OCI-LY1 (cell line): Measurements from ENCODE around the gene OXCT2.
"Not testable (repeated sequence)": the region's sequence is repeated elsewhere in the genome, so short reads cannot be mapped to it uniquely, and the experiment has no call there.

Experiments used
- EZH2 ChIP-seq: fragments of 200-600 bp; sonication (generic), shearing (Covaris generic); IDR thresholded peaks from 2 replicates; pipeline ENCODE4 v1.8.0; 2017; ENCODE audit warnings: borderline replicate concordance, mixed run types, mild to moderate bottlenecking, antibody characterized with exemption, low read length, moderate library complexity, mixed read lengths
- TF ChIP-seq, protein P1 (sequence below): fragments of 200-600 bp; sonication (generic), shearing (Covaris generic); IDR thresholded peaks from 2 replicates; pipeline ENCODE4 v1.5.1; 2017; ENCODE audit warnings: mild to moderate bottlenecking, antibody characterized with exemption, low read length, moderate library complexity, mixed read lengths

DNA sequence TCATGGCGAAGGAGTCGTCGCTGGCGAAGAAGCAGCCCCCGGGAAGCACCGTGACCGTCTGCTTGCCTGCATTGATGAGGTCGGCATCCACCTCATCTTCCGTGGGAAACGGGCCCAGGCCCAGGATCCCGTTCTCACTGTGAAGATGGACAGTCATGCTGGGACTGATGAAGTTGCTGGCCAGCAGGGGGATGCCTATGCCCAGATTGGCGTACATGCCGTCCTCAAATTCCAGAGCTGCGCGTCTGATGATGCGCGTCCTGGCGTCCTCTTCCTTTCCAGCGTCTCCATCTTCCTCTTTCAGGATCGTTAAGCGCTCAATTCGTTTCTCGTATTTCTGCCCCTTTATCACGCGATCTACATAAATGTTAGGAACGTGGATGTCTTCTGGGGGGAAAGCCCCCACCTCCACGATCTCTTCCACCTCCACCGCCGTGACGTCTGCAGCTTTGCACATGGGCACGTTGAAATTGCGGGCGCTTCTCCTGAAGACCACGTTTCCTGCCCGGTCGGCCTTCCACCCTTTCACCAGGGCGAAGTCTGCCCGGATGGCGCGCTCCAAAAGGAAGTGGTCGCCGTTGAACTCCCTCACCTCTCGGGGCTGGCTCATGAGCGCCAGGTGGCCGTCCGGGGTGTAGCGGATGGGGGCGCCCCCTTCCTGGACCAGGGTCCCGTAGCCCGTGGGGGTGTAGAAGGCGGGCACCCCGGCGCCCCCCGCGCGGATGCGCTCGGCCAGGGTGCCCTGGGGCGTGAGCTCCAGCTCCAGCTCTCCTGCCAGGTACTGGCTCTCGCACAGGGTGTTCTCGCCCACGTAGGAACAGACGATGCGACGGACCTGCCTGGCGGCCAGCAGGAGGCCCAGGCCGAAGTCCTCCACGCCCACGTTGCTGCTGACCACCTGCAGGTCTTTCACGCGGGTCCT lies 787 bp downstream of the OXCT2 start:
- TF ChIP-seq, protein P1, sequence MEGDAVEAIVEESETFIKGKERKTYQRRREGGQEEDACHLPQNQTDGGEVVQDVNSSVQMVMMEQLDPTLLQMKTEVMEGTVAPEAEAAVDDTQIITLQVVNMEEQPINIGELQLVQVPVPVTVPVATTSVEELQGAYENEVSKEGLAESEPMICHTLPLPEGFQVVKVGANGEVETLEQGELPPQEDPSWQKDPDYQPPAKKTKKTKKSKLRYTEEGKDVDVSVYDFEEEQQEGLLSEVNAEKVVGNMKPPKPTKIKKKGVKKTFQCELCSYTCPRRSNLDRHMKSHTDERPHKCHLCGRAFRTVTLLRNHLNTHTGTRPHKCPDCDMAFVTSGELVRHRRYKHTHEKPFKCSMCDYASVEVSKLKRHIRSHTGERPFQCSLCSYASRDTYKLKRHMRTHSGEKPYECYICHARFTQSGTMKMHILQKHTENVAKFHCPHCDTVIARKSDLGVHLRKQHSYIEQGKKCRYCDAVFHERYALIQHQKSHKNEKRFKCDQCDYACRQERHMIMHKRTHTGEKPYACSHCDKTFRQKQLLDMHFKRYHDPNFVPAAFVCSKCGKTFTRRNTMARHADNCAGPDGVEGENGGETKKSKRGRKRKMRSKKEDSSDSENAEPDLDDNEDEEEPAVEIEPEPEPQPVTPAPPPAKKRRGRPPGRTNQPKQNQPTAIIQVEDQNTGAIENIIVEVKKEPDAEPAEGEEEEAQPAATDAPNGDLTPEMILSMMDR = not testable (repeated sequence)
- TF ChIP-seq EZH2 = not testable (repeated sequence)
